GM21529 (cell line): ENCODE data around the gene CNOT1.
"Not testable (repeated sequence)": the region's sequence is repeated elsewhere in the genome, so short reads cannot be mapped to it uniquely, and the experiment has no call there.

Experiments
- ATAC-seq: cut with Tn5 transposase; IDR thresholded peaks from one replicate; pipeline ENCODE4 v1.9.1; 2021; ENCODE audit not compliant: unreplicated experiment

Gene CNOT1

DNA sequence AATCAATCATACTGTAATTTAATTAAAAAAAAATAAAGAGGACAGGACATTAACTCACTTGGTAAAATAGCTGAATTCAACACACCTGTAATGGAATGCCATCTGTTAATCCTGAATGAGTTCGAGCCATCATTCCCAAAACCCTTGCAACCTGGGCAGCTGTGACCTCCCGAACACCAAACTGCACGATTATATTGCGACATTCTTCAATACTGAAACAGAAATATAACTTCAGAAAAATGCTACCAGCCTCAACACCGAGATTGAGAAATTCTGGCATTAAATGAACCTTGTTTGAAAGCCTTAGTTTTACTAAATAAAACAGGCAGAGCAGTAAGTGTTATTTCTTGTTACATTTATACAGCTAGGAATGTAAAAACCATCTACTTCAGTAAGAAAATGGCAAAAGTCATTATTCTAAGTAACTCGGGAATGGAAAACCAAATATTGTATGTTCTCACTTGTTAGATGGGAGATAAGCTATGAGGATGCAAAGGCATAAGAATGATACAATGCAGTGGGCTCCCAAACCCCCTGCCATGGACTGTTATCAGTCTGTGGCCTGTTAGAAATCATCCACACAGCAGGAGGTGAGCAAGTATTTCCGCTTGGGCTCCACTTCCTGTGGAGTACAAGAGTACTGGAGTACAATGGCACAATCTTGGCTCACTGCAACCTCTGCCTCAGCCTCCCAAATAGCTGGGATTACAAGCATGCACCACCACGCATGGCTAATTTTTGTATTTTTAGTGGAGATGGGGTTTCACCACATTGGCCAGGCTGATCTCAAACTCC lies 46.5 kb downstream of the CNOT1 start:
- ATAC-seq = no peak

DNA sequence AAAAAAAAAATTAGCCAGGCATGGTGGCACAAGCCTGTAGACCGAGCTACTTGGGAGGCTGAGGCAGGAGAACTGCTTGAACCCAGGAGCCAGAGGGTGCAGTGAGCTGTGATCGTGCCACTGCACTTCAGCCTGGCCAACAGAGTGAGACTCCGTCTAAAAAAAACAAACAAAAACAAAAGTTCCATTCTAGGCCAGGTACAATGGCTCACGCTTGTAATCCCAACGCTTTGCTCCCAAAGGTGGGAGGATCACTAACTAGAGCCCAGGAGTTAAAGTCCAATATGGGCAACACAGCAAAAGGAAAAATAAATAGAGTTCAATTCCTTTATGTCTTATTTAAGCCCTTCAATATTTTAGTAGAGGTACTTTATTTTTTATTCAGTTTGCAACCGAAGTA lies 47.5 kb downstream of the CNOT1 start:
- no peak for ATAC-seq

DNA sequence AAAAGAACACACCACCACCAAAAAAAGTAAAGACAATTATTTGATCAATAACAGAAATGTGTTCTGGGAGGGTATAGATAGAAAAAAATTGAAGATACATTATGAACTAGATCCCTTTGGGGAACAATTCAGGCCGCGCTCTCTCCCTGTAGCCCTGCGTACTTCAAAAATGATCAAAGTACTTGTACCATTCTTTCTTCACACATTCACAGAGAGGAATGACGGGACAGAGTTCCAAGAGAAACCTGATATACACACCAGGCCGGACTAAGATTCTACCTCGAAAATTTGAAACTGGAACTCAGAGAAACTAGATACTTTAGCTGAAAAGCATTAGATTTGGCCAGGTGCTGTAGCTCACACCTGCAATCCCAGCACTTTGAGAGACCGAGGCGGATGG lies 50.0 kb downstream of the CNOT1 start:
- no peak for ATAC-seq

DNA sequence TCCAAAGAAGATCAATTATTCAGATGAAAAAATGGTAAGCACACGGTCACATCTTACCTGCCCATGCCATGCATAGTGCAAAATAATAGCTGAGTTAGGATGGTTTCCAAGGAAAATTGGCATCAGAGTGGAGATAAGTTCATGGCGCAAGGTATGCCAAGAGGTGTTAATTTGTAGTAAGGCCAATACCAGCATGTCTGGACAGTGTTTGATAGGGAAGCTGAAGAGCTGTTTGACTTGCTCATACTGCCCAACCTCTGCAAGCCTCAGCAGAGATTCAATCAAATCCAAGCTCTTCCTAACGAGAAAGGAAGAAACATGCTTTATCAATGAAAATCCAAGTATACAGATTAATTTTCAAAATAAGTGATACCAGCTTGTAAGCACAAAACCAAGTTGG lies 51.0 kb downstream of the CNOT1 start:
- ATAC-seq = no peak

DNA sequence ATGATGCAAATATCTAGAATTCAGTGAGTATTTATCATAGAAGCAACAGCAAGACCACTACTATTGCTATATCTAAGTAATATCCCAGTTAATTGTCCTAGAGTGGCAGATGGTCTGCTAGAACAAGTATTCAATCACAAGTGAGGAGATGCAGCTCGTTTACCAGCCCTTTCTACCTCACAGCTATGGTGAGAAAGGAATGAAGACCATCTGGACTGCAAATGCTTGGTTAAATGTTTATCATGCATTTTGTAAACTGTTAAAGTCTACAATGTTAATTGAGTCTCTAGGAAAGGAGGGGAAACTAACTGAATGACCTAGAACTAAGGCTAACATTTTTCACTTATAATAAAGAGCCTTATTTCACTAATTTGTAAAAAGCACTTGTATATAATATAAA lies 52.5 kb downstream of the CNOT1 start:
- ATAC-seq = no peak

DNA sequence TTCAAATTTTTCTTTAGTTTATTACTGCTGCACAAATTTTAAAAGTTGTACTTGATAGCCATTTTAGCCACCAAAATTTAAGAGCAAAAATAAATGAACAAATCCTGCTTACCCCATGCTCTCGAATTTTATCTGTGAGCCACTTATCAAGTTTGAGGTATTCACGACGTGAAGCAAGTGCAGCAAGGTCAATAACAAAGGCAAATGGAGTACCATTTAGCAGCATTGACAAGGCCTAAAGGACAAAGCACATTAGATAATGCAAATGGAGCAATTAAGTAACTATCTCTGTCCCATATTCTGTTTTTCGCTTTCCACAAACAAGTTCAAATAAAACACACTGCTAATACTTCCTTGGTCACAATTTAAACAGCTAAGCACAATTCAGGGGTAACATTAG lies 54.7 kb downstream of the CNOT1 start:
- no peak for ATAC-seq

DNA sequence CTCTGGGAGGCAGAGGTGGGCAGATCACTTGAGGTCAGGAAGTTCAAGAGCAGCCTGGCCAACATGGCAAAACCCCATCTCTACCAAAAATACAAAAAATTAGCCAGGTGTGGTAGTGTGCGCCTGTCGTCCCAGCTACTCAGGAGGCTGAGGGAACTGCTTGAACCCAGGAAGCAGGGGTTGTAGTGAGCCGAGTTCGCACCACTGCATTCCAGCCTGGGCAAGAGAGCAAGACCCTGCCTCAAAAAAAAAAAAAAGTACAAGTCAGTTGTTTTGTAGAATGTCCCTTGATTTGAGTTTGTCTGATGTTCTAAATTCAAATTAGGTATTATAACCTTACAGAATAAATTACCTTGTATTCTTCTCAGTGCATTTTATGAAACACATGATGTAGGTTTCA lies 63.9 kb downstream of the CNOT1 start:
- ATAC-seq = not testable (repeated sequence)

DNA sequence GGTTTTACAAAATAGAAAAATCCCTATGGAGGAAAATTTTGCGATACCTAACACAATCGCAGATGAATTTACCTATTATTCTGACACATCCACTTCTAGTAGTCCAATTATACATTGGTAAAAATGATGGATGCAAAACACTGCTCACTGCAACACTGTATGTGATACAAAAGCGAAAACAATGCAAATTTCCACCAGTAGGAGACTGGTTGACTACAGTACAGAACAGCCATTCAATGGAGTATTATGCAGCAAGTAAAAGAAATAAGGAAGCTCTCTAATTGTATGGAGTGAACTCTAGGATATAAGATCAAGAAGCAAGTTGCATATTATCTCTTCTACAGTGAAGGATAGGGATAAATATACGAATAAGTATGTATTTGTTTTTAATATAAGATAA lies 65.9 kb downstream of the CNOT1 start:
- ATAC-seq = no peak

DNA sequence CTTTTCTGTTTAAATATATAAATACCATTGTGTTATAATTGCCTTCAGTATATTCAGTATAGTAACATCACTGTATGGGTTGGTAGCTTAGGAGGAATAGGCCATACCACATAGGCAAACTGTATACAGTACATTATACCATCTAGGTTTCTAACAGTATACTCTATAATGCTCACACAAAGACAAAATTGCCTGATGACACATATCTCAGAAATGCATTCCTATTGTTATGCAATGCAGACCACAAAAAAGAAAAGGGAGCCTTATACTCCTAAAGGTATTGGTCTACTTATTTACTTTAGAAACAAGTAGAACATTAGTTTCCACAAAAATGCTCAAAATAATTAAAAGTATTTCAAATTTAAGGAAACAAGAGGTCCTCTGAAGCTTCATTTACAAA lies 66.4 kb downstream of the CNOT1 start:
- no peak for ATAC-seq

DNA sequence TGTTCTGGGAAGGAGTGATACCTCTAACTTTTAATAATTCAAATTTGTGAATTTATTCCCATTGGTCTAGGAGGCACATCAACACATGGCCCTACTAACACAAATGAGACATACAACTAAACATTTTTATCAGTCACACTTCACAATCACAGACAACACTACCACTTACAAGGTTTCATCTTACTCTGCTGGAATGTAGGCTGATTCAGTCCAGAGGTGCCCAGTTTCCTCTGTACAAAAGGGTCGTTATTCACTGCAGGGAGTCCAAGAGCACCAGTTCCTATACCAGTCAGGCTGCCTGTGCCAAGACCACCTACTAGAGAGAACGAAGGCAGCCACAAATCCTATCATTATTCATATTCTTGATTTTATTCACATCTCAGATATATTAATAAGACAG lies 72.9 kb downstream of the CNOT1 start:
- ATAC-seq = no peak

DNA sequence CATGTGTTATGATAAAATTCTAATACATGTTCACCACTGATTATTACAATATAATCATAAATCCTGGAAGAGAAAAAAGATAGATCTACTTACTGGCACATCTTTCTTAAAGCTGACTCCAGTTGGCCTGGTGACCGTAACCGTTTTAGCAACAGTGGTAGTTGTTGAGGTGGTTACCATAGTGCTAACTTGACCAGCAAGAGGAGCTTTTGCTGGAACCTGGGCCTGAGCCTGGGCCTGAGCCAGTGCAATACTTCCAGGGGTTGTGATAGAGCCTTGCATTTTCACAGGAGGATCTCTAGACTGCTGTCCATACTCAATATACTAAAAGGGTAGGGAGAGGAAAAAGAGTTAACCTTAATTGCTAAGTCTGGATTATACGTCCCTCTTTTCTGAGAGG lies 78.1 kb downstream of the CNOT1 start:
- no peak for ATAC-seq

DNA sequence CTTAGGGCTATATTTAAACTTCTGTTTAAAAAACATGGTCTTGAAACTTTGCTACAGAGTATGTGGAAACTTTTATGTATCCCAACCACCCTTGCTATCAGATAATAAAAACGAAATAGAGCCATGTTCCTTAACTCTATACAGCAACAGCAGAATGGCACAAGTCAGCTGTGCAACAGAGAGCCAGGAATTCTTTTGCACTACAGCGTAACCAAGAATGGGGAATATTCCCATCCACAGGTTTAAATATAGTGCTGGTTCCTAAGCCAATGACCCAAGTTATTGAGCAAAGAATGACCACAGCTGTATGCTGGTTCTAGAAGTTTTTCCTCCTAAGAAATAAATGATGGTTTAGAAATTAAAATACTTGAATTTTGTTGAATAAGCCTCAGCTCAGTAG lies 81.2 kb downstream of the CNOT1 start:
- no peak for ATAC-seq

DNA sequence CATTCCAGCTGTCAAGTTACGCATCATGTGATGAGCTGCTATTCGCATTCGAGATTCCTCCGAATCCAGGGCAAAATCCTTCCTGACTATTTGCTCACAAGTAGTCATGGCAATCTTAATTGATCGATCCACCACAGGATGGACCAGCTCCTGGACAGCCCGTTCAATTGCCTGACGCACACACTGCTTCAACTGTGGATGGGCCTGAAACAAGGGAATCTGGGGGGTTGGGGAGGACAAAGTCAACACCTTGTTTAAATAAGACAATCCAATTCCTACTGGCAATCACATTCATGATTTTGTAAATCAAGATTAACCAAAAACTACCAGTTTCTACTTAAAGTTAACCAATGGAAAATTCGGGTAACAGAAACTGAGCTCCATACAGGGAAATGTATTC lies 85.9 kb downstream of the CNOT1 start:
- ATAC-seq = no peak

DNA sequence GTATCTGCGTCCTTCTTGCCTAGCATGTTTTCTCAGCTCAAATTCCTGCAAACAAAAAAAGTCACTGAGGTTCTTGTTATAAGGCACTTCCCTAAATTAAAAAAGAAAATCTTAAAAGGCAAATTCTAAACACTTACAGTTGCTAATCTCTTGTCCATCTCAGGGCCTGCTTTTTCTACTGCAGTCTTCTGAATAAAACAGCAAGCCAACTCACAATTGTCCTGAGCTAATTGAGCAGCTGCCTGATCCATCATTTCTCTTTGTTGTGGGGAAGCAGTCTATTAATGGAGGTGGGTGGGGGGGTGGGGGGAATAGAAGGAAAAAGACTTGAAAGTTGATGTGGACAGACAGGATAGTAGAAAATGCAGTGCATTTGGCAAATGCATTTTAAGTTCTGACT lies 87.3 kb downstream of the CNOT1 start:
- no peak for ATAC-seq

DNA sequence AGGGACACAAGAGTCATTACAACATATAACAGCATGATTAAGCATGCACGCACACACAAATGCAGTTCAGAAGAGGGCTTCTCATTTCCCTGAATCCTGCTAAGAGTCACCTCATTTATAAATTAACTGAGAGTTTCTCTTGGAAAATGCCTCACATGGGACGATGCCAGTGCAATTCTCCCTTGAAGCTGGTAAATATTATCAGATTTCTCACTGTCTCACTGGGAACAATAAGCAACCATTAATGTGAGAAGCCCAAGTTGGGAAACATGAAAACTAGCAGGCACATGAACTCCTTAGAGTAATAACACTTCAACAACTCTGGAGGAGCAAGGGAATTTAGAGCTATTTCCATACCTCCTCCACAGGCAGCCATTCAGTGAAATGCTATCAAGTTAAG lies 87.9 kb downstream of the CNOT1 start:
- ATAC-seq = no peak

DNA sequence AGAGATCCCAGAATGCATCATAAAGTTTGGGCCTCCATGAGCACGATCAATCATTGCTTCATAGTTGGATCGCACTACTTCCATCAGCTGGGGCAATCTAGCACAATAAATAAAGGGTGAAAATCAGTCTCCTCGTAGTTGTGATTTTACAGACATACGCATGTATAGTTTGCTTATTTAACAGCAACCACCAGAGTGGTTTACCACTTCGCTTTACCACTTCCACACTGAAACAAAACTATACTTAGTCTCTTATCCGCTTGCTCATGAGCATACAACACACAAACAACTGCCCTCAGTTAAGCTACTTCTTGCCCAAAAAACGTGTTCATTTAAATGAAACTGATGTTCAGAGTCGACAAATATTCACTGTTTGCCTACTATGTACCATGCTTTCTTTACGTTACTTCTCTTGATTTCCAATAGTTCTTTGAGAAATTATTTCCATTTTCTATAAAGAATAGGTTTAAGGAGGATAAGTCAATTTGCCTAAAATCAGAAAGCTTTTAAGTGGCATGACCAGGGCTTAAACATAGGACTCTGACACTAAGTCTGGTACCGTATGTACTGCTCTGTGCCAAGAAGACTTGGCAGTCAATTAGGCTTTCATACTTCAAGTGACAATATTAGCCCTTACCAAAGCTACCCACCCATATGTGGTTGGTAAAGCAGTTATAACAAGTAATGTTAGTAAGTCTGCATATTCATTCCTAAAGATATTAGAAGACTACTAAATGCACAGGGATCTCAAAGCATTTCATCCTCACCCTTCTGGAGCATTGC lies 92.3 kb downstream of the CNOT1 start:
- no peak for ATAC-seq

DNA sequence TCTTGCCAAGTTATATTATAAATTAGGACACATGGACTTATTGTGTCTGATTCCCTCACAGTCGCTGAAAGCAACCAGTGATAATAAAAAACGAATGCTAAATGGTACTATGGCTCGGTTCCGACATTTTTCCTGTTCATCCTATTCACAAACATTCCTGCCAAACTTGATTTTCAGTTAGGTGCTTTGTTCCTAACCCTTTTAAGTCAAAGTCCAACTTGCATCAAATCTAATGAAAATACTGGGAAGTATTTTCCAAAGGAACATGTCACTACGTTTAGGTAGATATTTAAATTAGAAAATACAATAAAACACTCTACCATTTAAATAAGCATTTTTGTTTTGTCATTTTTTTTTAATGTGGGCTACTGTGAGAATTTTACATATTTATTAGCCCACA lies 93.3 kb downstream of the CNOT1 start:
- no peak for ATAC-seq

DNA sequence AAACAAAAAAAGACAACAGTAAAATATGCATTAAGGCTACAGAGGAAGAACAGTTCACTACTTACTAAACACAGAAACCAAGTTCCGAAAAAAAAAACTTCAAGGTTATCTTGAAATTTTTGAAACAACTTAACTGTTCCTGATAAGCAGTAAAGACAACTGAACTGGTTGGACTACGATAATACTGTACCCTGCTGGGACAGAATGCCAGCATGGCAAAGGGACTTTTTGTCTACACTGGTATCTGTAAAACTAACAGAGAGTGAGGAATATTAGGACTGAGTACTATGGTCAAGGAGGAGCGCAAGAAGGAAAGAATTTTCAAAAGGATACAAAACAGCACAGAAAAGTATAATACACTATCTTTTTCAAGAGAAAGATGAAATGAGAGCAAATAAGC lies 94.5 kb downstream of the CNOT1 start:
- ATAC-seq = no peak

DNA sequence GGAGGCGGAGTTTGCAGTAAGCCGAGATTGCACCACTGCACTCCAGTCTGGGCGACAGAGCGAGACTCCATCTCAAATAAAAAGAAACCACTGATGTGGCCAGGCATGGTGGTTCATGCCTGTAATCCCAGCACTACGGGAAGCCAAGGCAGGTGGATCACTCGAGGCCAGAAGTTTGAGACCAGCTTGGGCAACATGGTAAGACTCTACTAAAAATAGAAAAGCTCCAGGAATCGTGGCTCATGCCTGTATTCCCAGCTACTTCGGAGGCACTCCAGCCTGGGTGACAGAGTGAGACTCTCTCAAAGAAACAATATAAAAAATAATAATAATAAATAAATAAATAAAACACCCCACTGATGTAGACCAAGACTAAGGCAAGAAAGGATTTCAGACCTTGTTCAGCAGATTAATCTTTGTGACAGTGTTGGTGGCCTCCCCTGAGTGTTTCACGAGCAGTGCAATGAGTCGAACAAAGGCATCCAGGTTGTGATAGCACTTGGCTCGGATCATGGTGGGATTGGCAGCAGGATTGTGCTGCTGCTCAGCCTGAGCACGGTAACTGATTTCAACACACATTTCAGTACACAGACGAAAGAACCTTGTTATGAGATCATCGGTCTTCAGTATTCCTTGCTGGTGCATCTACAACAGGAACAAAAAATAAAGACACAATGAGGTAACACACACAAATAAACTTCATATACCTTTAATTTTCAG lies 95.7 kb downstream of the CNOT1 start:
- no peak for ATAC-seq

DNA sequence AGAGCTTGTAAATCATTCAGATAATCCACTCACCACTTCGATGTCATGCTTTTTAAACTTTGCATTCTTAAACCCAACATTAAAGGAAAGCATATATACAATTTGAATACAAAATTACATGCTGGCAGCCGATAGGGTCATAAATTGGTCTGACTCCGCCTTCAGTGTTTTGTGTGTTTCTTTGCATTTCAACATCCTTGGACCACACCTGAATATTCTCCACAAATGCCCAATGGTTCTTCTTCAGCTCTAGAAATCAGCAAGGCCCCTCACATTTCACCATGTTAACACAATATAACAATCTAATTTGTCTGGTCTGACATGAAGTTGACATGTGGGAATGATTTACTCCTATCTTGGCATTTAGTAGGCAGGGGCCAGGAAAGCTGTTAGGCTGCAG lies 97.2 kb downstream of the CNOT1 start:
- no peak for ATAC-seq

DNA sequence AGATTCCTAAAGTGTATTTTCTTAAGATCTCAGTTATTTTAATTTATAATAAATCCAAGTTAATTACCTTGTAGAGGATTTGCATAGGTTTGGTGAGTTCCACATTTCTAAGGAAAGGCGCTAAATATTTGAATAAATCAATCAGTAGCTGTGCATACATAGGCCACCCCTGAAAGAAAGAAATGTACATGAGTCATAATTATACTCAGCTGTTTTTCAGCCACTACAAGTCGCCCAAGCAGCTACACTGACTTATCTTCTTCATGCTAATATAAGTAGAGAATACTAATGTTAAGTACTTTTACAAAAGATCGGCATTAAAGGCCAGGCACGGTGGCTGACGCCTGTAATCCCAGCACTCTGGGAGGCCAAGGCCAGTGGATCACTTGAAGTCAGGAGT lies 99.4 kb downstream of the CNOT1 start:
- ATAC-seq = no peak

DNA sequence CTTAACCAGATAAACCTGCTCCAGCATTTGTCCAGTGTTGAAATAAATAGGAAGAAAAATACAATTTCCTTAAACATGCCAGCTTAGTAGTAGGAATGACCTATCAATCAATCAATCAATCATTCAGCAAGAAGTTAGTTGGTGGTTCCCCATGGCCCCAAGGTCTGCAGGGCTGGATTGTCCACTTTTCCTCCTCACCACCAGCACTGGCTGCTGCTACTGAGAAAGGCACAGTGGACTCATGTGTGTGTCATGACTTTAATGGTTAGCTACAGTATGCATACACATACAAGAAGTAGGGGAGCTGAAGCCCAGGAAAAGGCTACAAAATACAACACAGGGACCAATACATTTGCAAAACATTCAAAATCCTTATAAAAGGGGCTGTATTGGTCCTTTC lies 109.9 kb downstream of the CNOT1 start:
- ATAC-seq = no peak
